Heart left ventricle (tissue), 13 donors: Measurements from ENCODE around the gene PRR5.

Experiments
- POLR2A ChIP-seq, 2 donors: fragments of 450-650 bp; IDR thresholded peaks; one replicate each; pipeline ENCODE4 v1.6.1; 2017; ENCODE audit warnings: antibody characterized with exemption in 2 of 2, mild to moderate bottlenecking in 2 of 2, moderate library complexity in 2 of 2
- TF ChIP-seq, protein P1 (sequence below), 12 donors: fragments of 200-600 bp; sonication (generic) in 4 of 12; IDR thresholded peaks; one replicate each; pipeline versions ENCODE4 v1.5.0 to v1.8.0; 2018 to 2022; ENCODE audit warnings: antibody characterized with exemption in 12 of 12, mild to moderate bottlenecking in 5 of 12
- donor health status: ischemic (EF 13 %, LVEDD 7.1; RV severe dilation, severe dysfunction).
- donor health status: DM: no; HTN: yes; CAD: no.
- donor health status: DM: no; HTN: no; CAD: no.
- donor health status: ischemic (EF 25% LVEDD 6.9; RV normal size, moderate dysfunction).
- donor health status: ischemic (EF 25% LVEDD 5.7; RV mildly dilated, moderate dysfunction).
- donor health status: ischemic (EF 35%, LVEDD 5.7; RV mildly dilated, moderate dysfunction).
- donor health status: nonischemic (EF 11% LVEDD 7.7; RV severe dilation, severe dysfunction).
- donor health status: DM: yes; HTN: yes; CAD: no.
- donor health status: PGD.
- donor health status: ischemic (EF 29% LVEDD 5.4; RV normal size, mild dysfunction).
- donor health status: nonischemic (EF 23%, LVEDD 6.1; RV moderate dilation, normal function).

DNA sequence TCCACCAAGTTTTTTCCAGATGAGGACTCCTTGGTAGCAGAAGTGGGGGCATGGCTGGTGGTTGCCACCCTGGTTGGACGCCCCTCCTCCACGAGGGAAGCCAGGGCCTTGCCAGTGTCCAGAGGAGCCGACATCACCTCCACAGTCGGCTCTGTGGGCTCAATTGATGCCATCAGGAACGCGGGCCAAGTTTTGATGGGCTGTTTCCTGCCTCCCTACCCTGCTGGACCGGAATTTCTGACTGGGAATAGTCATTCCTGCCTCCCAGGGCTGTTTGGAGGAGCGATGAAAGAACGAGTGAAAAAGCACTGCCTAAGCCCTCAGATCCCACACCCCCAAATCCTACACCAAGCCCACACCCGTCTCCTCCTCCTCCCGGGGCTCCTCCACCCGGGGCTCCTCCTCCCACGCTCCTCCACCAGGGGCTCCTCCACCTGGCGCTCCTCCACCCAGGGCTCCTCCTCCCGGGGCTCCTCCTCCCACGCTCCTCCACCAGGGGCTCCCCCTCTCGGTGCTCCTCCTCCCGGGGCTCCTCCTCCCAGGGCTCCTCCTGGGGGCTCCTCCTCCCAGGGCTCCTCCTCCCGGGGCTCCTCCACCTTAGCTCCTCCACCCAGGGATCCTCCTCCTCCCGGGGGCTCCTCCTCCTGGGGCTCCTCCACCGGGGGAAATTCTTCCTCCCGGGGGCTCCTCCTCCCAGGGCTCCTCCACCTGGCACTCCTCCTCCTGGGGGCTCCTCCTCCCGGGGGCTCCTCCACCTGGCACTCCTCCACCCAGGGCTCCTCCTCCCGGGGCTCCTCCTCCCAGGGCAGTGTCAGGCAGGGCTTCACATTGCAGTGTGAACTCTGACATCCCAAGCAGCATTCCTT is 10.0 kb upstream of the PRR5 start:
- TF ChIP-seq, protein P1, sequence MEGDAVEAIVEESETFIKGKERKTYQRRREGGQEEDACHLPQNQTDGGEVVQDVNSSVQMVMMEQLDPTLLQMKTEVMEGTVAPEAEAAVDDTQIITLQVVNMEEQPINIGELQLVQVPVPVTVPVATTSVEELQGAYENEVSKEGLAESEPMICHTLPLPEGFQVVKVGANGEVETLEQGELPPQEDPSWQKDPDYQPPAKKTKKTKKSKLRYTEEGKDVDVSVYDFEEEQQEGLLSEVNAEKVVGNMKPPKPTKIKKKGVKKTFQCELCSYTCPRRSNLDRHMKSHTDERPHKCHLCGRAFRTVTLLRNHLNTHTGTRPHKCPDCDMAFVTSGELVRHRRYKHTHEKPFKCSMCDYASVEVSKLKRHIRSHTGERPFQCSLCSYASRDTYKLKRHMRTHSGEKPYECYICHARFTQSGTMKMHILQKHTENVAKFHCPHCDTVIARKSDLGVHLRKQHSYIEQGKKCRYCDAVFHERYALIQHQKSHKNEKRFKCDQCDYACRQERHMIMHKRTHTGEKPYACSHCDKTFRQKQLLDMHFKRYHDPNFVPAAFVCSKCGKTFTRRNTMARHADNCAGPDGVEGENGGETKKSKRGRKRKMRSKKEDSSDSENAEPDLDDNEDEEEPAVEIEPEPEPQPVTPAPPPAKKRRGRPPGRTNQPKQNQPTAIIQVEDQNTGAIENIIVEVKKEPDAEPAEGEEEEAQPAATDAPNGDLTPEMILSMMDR (IDR thresholded peaks at IDR 0.05) = no peak
- no peak for TF ChIP-seq POLR2A (IDR thresholded peaks at IDR 0.05)
